RWPE1 (cell line): ENCODE measurements around the gene GPR83.

Source experiments
- CTCF ChIA-PET: fragments of 350-600 bp; sonication (Branson Sonifier 250); formaldehyde crosslinking; extraction: SDS; loops from one replicate; lab custom pipeline; 2021; lab: Yijun Ruan, JAX
- POLR2A ChIA-PET: fragments of 400-600 bp; formaldehyde crosslinking; extraction: SDS; loops from one replicate; lab custom pipeline; 2020; ENCODE audit warnings: antibody characterized with exemption; ENCODE audit not compliant: low non-redundant PET; lab: Yijun Ruan, JAX
- DNase-seq: peaks from one replicate; pipeline ENCODE4 v3.0.0; 2012; ENCODE audit warnings: low spot score
- H3K27ac ChIP-seq: fragments of 450-650 bp; 2 replicates; pipeline ENCODE4 v1.5.1; 2017
- CTCF ChIP-seq: fragments of 450-650 bp; conservative IDR thresholded peaks from 2 replicates; pipeline ENCODE4 v1.5.1; 2017; ENCODE audit warnings: low read depth, mild to moderate bottlenecking

GPR83 gene

GRCh38 chr11:94405062-94405833 lies 4.0 kb upstream of the GPR83 start:
- CTCF ChIA-PET = interaction anchor here (1.0 kb wide), 1 partner anchor 510 kb away, joined by 3 read pairs; no protein-coding TSS in a partner anchor

GRCh38 chr11:94402355-94402754 lies 1.1 kb upstream of the GPR83 start:
- no peak for DNase-seq
- ChIA-PET CTCF (interaction anchor here (1.1 kb wide), 2 partner anchors 77 to 507 kb away, joined by 3 to 4 read pairs; no protein-coding TSS in a partner anchor), POLR2A (no interaction called here)
- no peak for TF ChIP-seq CTCF
- H3K27ac ChIP-seq = no peak overlapping the region

More at GRCh38 chr11:94405062-94405833, 4.0 kb upstream of the GPR83 start:
- H3K27ac ChIP-seq = no peak overlapping the region
- POLR2A ChIA-PET = no interaction called here
- no peak for TF ChIP-seq CTCF
- no peak for DNase-seq

GRCh38 chr11:94401773-94402265 lies 600 bp upstream of the GPR83 start:
- ChIA-PET CTCF (no interaction called here), POLR2A (interaction anchor here (0.6 kb wide), 1 partner anchor 272 kb away, joined by 3 read pairs; no protein-coding TSS in a partner anchor)
- no peak for DNase-seq
- H3K27ac ChIP-seq = no peak overlapping the region
- no peak for TF ChIP-seq CTCF

GRCh38 chr11:94400457-94400838 lies 771 bp downstream of the GPR83 start:
- TF ChIP-seq CTCF = no peak
- ChIA-PET POLR2A (no interaction called here), CTCF (interaction anchor here (0.7 kb wide), 1 partner anchor 45 kb away, joined by 3 read pairs; no protein-coding TSS in a partner anchor)
- H3K27ac ChIP-seq = no peak overlapping the region
- DNase-seq = no peak

- no peak for DNase-seq
- no peak overlapping the region for H3K27ac ChIP-seq
- CTCF ChIA-PET = interaction anchor here (0.6 to 0.7 kb wide), 2 partner anchors 45 to 210 kb away, joined by 3 read pairs; no protein-coding TSS in a partner anchor
- POLR2A ChIA-PET = no interaction called here
- TF ChIP-seq CTCF = no peak
Observed at GRCh38 chr11:94400050-94400449, 1.2 kb downstream of the GPR83 start.

- POLR2A ChIA-PET = no interaction called here
- DNase-seq = no peak
- no peak overlapping the region for H3K27ac ChIP-seq
- CTCF ChIA-PET = interaction anchor here (0.7 kb wide), 1 partner anchor 85 kb away, joined by 3 read pairs; no protein-coding TSS in a partner anchor
- TF ChIP-seq CTCF = no peak
Observed at GRCh38 chr11:94398101-94398500, 3.1 kb downstream of the GPR83 start.
